Frontal cortex (tissue), 4 donors: Measurements from ENCODE around the gene TXNRD2. TPM values are rescaled to one million over a fixed set of nuclear protein-coding genes. Genes with fewer than 3 reads are reported as not detected.
"Not testable (repeated sequence)": the region's sequence is repeated elsewhere in the genome, so short reads cannot be mapped to it uniquely, and the experiment has no call there.

Experiments
- DNase-seq, 2 donors: peaks; one replicate each; pipeline ENCODE4 v3.0.0; 2012; ENCODE audit warnings: low spot score in 2 of 2
- FAIRE-seq: peaks from 2 replicates; lab custom pipeline; 2012; peaks lifted over from hg19 to GRCh38; lab: Jason Lieb, UNC
- total RNA-seq: library from RNA; depleted of rRNA; stranded (reverse); fragments of >200 nt; gene quantifications from one replicate; pipeline ENCODE4 v1.2.3, GENCODE V29; 2014
- donor health status: control.
- donor health status: control.
- donor health status: control.

Gene TXNRD2
- total RNA-seq, 1 donor from 2014 or later = 15.5 TPM

GRCh38 chr22:19911540-19912270 lies 29.9 kb downstream of the TXNRD2 start:
- no peak for FAIRE-seq
- DNase-seq = no peak

GRCh38 chr22:19910180-19910744 lies 31.4 kb downstream of the TXNRD2 start:
- DNase-seq = no peak
- no peak for FAIRE-seq

- DNase-seq (peak; percentile 75 to 89), FAIRE-seq (no peak)
Observed at GRCh38 chr22:19909350-19910179, 32.1 kb downstream of the TXNRD2 start.

- not testable (repeated sequence) for DNase-seq, FAIRE-seq
Observed at GRCh38 chr22:19907902-19908301, 33.7 kb downstream of the TXNRD2 start.

GRCh38 chr22:19906864-19907263 lies 34.8 kb downstream of the TXNRD2 start:
- not testable (repeated sequence) for FAIRE-seq, DNase-seq

GRCh38 chr22:19905347-19906276 lies 36.0 kb downstream of the TXNRD2 start:
- no peak for DNase-seq
- no peak for FAIRE-seq

- no peak for DNase-seq
- FAIRE-seq = no peak
Observed at GRCh38 chr22:19904935-19905334, 36.7 kb downstream of the TXNRD2 start.

- no peak for FAIRE-seq
- no peak for DNase-seq
Observed at GRCh38 chr22:19904174-19904856, 37.3 kb downstream of the TXNRD2 start.

- FAIRE-seq (no peak), DNase-seq (no peak)
Observed at GRCh38 chr22:19903513-19903912, 38.1 kb downstream of the TXNRD2 start.

- FAIRE-seq = no peak
- no peak for DNase-seq
Observed at GRCh38 chr22:19903031-19903430, 38.6 kb downstream of the TXNRD2 start.

GRCh38 chr22:19902245-19902715 lies 39.3 kb downstream of the TXNRD2 start:
- FAIRE-seq (no peak), DNase-seq (no peak)

- DNase-seq = no peak
- no peak for FAIRE-seq
Observed at GRCh38 chr22:19901577-19902244, 39.9 kb downstream of the TXNRD2 start.

GRCh38 chr22:19900707-19901436 lies 40.7 kb downstream of the TXNRD2 start:
- no peak for DNase-seq
- FAIRE-seq = no peak

GRCh38 chr22:19898831-19899567 lies 42.6 kb downstream of the TXNRD2 start:
- DNase-seq (no peak), FAIRE-seq (no peak)

GRCh38 chr22:19898145-19898544 lies 43.5 kb downstream of the TXNRD2 start:
- no peak for FAIRE-seq
- no peak for DNase-seq

GRCh38 chr22:19897726-19898125 lies 43.9 kb downstream of the TXNRD2 start:
- FAIRE-seq = no peak
- DNase-seq = no peak

- peak in 1 of 2 donors; percentile 51 for DNase-seq
- FAIRE-seq = no peak
Observed at GRCh38 chr22:19896665-19897355, 44.8 kb downstream of the TXNRD2 start.
